CD14-positive monocyte (primary cell): ENCODE measurements around the gene LRRC10B. TPM values are rescaled to one million over a fixed set of nuclear protein-coding genes. Genes with fewer than 3 reads are reported as not detected.

Experiments used
- DNase-seq, 3 donors: peaks; one replicate each; pipeline ENCODE4 v3.0.0-alpha.2; 2011 to 2022
- H2AFZ ChIP-seq: 2 replicates; pipeline ENCODE4 v1.6.0; 2012; ENCODE audit warnings: mild to moderate bottlenecking, low read depth, low read length, inconsistent platforms; ENCODE audit not compliant: insufficient read depth, poor library complexity, severe bottlenecking
- H3K27ac ChIP-seq, 2 donors: 1 replicate in 1 of 2; 2 replicates in 1 of 2; pipeline ENCODE4 v1.5.1; 2012 to 2013; ENCODE audit warnings: low read length in 2 of 2, control low read depth in 1 of 2, inconsistent platforms in 1 of 2, low read depth in 1 of 2, mild to moderate bottlenecking in 1 of 2
- H3K27me3 ChIP-seq, 2 donors: one replicate each; pipeline versions ENCODE4 v1.6.0 to v1.6.1; 2011 to 2013; ENCODE audit warnings: low read length in 2 of 2; ENCODE audit not compliant: control insufficient read depth in 2 of 2, insufficient read depth in 2 of 2
- H3K36me3 ChIP-seq, 2 donors: replicated peaks in 1 of 2; 1 replicate in 1 of 2; 2 replicates in 1 of 2; pipeline versions ENCODE4 v1.5.1 to v1.6.1; 2012 to 2013; ENCODE audit warnings: low read length in 2 of 2, control low read depth in 1 of 2, inconsistent platforms in 1 of 2, mild to moderate bottlenecking in 1 of 2; ENCODE audit not compliant: insufficient read depth in 2 of 2, control insufficient read depth in 1 of 2
- H3K4me1 ChIP-seq, 2 donors: 1 replicate in 1 of 2; 2 replicates in 1 of 2; pipeline versions ENCODE4 v1.5.1 to v1.6.1; 2012 to 2013; ENCODE audit warnings: low read length in 2 of 2, control low read depth in 1 of 2, inconsistent platforms in 1 of 2, mild to moderate bottlenecking in 1 of 2, moderate library complexity in 1 of 2; ENCODE audit not compliant: insufficient read depth in 2 of 2, control insufficient read depth in 1 of 2
- H3K4me2 ChIP-seq: replicated peaks from 2 replicates; pipeline ENCODE3; 2012; ENCODE audit warnings: low read length, moderate library complexity, mild to moderate bottlenecking; ENCODE audit not compliant: poor library complexity, severe bottlenecking; ENCODE audit errors: extremely low read depth
- H3K4me3 ChIP-seq, 3 experiments: fragments of 200-600 bp in 1 of 3; sonication (generic) in 1 of 3; replicated peaks in 1 of 3; 1 replicate in 2 of 3; 2 replicates in 1 of 3; pipeline ENCODE4 v1.5.1; 2011 to 2013; ENCODE audit warnings: low read length in 3 of 3, mild to moderate bottlenecking in 3 of 3, control low read depth in 2 of 3, low read depth in 2 of 3, inconsistent platforms in 1 of 3, moderate library complexity in 1 of 3
- H3K79me2 ChIP-seq: 2 replicates; pipeline ENCODE4 v1.6.0; 2012; ENCODE audit warnings: mild to moderate bottlenecking, control low read depth, inconsistent platforms, low read length, moderate library complexity; ENCODE audit not compliant: insufficient read depth
- H3K9ac ChIP-seq: 2 replicates; pipeline ENCODE4 v1.6.0; 2017; ENCODE audit warnings: low read length, mild to moderate bottlenecking; ENCODE audit not compliant: insufficient read depth, poor library complexity, severe bottlenecking
- H3K9me3 ChIP-seq, 2 donors: replicated peaks in 1 of 2; 1 replicate in 1 of 2; 2 replicates in 1 of 2; pipeline versions ENCODE4 v1.5.1 to v1.6.1; 2012 to 2013; ENCODE audit warnings: low read length in 2 of 2, control low read depth in 1 of 2; ENCODE audit not compliant: control insufficient read depth in 1 of 2, insufficient read depth in 1 of 2
- H4K20me1 ChIP-seq: 2 replicates; pipeline ENCODE4 v1.6.0; 2012; ENCODE audit warnings: mild to moderate bottlenecking, low read length, control low read depth, moderate library complexity; ENCODE audit not compliant: insufficient read depth
- H3K27ac Mint-ChIP-seq, 7 donors: one replicate each; pipeline ENCODE4 v1.8.0; 2020; ENCODE audit warnings: mild to moderate bottlenecking in 7 of 7, mixed read lengths in 7 of 7, moderate library complexity in 6 of 7, inconsistent platforms in 2 of 7
- H3K27me3 Mint-ChIP-seq, 3 donors: one replicate each; pipeline ENCODE4 v1.8.0; 2021 to 2022; ENCODE audit warnings: low read depth in 3 of 3, mild to moderate bottlenecking in 3 of 3, mixed read lengths in 3 of 3, moderate library complexity in 3 of 3, inconsistent platforms in 1 of 3
- H3K36me3 Mint-ChIP-seq, 2 donors: one replicate each; pipeline ENCODE4 v1.8.0; 2020; ENCODE audit warnings: mixed read lengths in 2 of 2, inconsistent platforms in 1 of 2, mild to moderate bottlenecking in 1 of 2
- H3K4me1 Mint-ChIP-seq: one replicate; pipeline ENCODE4 v1.8.0; 2020; ENCODE audit warnings: mild to moderate bottlenecking, mixed read lengths
- H3K4me3 Mint-ChIP-seq, 2 donors: one replicate each; pipeline ENCODE4 v1.8.0; 2020; ENCODE audit warnings: mild to moderate bottlenecking in 2 of 2, mixed read lengths in 2 of 2, moderate library complexity in 1 of 2
- H3K9me3 Mint-ChIP-seq, 7 donors: one replicate each; pipeline ENCODE4 v1.8.0; 2020 to 2022; ENCODE audit warnings: mixed read lengths in 7 of 7, mild to moderate bottlenecking in 6 of 7, moderate library complexity in 6 of 7, inconsistent platforms in 2 of 7
- WGBS: methylation state at CpG from one replicate; pipeline ENCODE4 v1.1.5; 2013; ENCODE audit warnings: missing lambda C conversion rate; ENCODE audit not compliant: insufficient coverage; 5-methylcytosine and 5-hydroxymethylcytosine counted together
- intact Hi-C, 2 donors: fragments of 100-400 bp; cut with micrococcal nuclease; formaldehyde crosslinking; loops; one replicate each; pipeline versions ENCODE4 v1.15.0 to v1.15.1; 2023
- polyA plus RNA-seq, 3 donors: library from polyadenylated mRNA; depleted of rRNA in 1 of 3; unstranded in 2 of 3; stranded (reverse) in 1 of 3; fragments of 300-500 nt in 2 of 3; fragments of >200 nt in 1 of 3; fragmentation: Illumina TruSeq in 2 of 3; gene quantifications; 1 replicate in 2 of 3; 2 replicates in 1 of 3; pipeline ENCODE4 v1.2.3, GENCODE V29; 2012 to 2021
- TF ChIP-seq, protein P1 (sequence below): fragments of 200-600 bp; IDR thresholded peaks from one replicate; pipeline ENCODE4 v1.8.0; 2022; ENCODE audit warnings: antibody characterized with exemption, mild to moderate bottlenecking

LRRC10B gene
- polyA plus RNA-seq, 3 donors: not detected

DNA sequence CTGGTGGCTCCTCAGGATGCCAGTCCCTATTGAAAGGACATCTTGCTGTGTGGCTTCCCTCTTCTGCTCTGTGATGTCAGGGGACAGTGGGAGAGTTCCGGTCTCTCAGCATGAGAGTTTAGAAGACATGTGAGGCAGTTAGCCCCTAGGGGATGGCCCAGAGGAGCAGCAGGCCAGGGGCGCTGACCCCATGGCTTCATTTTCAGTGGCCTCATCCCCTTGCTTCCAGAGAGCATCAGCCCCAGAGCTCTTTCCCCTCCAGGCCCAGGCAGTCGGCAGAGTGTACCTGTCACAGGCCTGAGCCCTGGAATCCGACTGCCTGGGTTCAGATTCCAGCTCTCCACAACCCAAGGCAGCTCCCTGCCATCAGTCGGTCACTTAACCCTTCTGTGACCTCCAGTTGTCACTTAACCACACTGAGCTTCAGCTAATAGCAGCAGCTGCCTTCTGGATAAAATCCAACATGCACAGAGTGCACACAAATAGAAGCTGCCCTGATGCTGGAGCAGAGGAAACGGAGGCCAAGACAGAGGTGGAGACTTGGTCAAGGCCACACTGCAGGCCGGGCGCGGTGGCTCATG, 14.1 kb upstream of the LRRC10B start:
- H3K27ac Mint-ChIP-seq: peak overlapping the region in 1 of 7 donors; percentile 46
- intact Hi-C loops: no loop called here

GRCh38 chr11:61495801-61496601, 12.5 kb upstream of the LRRC10B start:
- no peak overlapping the region for H3K9ac ChIP-seq
- H4K20me1 ChIP-seq: no peaks in the 10 kb centered on the region
- WGBS: 92% methylated on average over 24 of the region's 26 CpGs
- intact Hi-C loops: no loop called here
- Mint-ChIP-seq H3K27ac (no peak overlapping the region), H3K4me1 (no peaks in the 10 kb centered on the region), H3K36me3 (no peaks in the 10 kb centered on the region), H3K27me3 (peaks cover 1 to 7% (median 3%) of the 10 kb centered on the region in 3 donors), H3K4me3 (no peak overlapping the region), H3K9me3 (no peaks in the 10 kb centered on the region)
- TF ChIP-seq, protein P1, sequence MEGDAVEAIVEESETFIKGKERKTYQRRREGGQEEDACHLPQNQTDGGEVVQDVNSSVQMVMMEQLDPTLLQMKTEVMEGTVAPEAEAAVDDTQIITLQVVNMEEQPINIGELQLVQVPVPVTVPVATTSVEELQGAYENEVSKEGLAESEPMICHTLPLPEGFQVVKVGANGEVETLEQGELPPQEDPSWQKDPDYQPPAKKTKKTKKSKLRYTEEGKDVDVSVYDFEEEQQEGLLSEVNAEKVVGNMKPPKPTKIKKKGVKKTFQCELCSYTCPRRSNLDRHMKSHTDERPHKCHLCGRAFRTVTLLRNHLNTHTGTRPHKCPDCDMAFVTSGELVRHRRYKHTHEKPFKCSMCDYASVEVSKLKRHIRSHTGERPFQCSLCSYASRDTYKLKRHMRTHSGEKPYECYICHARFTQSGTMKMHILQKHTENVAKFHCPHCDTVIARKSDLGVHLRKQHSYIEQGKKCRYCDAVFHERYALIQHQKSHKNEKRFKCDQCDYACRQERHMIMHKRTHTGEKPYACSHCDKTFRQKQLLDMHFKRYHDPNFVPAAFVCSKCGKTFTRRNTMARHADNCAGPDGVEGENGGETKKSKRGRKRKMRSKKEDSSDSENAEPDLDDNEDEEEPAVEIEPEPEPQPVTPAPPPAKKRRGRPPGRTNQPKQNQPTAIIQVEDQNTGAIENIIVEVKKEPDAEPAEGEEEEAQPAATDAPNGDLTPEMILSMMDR: no peak
- no peak for DNase-seq
- H3K4me2 ChIP-seq: no peak overlapping the region
- H3K4me3 ChIP-seq: no peak overlapping the region
- H3K79me2 ChIP-seq: no peaks in the 10 kb centered on the region
- H3K9me3 ChIP-seq: no peaks in the 10 kb centered on the region
- H3K27me3 ChIP-seq: no peaks in the 10 kb centered on the region
- H3K36me3 ChIP-seq: no peaks in the 10 kb centered on the region
- no peaks in the 10 kb centered on the region for H3K4me1 ChIP-seq
- H3K27ac ChIP-seq: no peak overlapping the region
- no peak overlapping the region for H2AFZ ChIP-seq

More for the DNA sequence above, 14.1 kb upstream of the LRRC10B start:
- TF ChIP-seq, protein P1: no peak
- no peak for DNase-seq
- no peak overlapping the region for H3K27ac ChIP-seq
- Mint-ChIP-seq H3K36me3 (no peaks in the 10 kb centered on the region), H3K9me3 (no peaks in the 10 kb centered on the region), H3K4me3 (no peak overlapping the region), H3K4me1 (no peaks in the 10 kb centered on the region), H3K27me3 (peaks cover 2 to 9% (median 5%) of the 10 kb centered on the region in 3 donors)
- H3K4me2 ChIP-seq: no peak overlapping the region
- no peaks in the 10 kb centered on the region for H3K9me3 ChIP-seq
- H3K4me1 ChIP-seq: no peaks in the 10 kb centered on the region
- no peaks in the 10 kb centered on the region for H3K79me2 ChIP-seq
- no peaks in the 10 kb centered on the region for H3K36me3 ChIP-seq
- no peaks in the 10 kb centered on the region for H4K20me1 ChIP-seq
- H3K9ac ChIP-seq: no peak overlapping the region
- H3K27me3 ChIP-seq: no peaks in the 10 kb centered on the region
- no peak overlapping the region for H3K4me3 ChIP-seq
- 91% methylated on average over 6 of the region's 9 CpGs for WGBS
- no peak overlapping the region for H2AFZ ChIP-seq
